Measurements from ENCODE around the gene FBXW11. TPM values are rescaled to one million over a fixed set of nuclear protein-coding genes. Genes with fewer than 3 reads are reported as not detected.

The FBXW11 gene
- total RNA-seq, 2 donors from 2014 or later = 25.9 to 35.5 TPM

- no peaks in the 10 kb centered on the region for H3K36me3 ChIP-seq
- DNase-seq = peak; percentile 32
- H3K9ac ChIP-seq (ENCODE audit: low read depth in 2 of 2, low read length in 2 of 2) = peak overlapping the region; percentile 81 to 96
- H3K4me1 ChIP-seq = peaks cover 20% of the 10 kb centered on the region
- no peaks in the 10 kb centered on the region for H3K9me3 ChIP-seq
- H3K4me3 ChIP-seq = peak overlapping the region; percentile 94
- H3K27ac ChIP-seq = peak overlapping the region; percentile 97
- no peak for TF ChIP-seq CTCF (IDR thresholded peaks at IDR 0.05)
- intact Hi-C loops (cut with DNase I) = no loop called here
- H3K27me3 ChIP-seq = no peaks in the 10 kb centered on the region
These were observed 1.0 kb upstream of the FBXW11 start for GRCh38 chr5:172007175-172008110.

GRCh38 chr5:172005708-172006320, 624 bp downstream of the FBXW11 start:
- Histone ChIP-seq H3K36me3 (no peaks in the 10 kb centered on the region), H3K27me3 (no peaks in the 10 kb centered on the region), H3K4me3 (peak overlapping the region; percentile 94), H3K27ac (peak overlapping the region; percentile 97), H3K9me3 (no peaks in the 10 kb centered on the region), H3K4me1 (peaks cover 26% of the 10 kb centered on the region), H3K9ac (ENCODE audit: low read depth in 2 of 2, low read length in 2 of 2) (peak overlapping the region; percentile 81 to 96)
- intact Hi-C loops (cut with DNase I) = no loop called here
- TF ChIP-seq CTCF (IDR thresholded peaks at IDR 0.05) = no peak
- peak; percentile 50 for DNase-seq

- intact Hi-C loops (cut with DNase I) = no loop called here
- Histone ChIP-seq H3K27ac (peak overlapping the region; percentile 97), H3K4me1 (peaks cover 26% of the 10 kb centered on the region), H3K36me3 (no peaks in the 10 kb centered on the region), H3K9ac (ENCODE audit: low read depth in 2 of 2, low read length in 2 of 2) (peak overlapping the region in 1 of 2 donors; percentile 81), H3K27me3 (no peaks in the 10 kb centered on the region), H3K9me3 (no peaks in the 10 kb centered on the region), H3K4me3 (peak overlapping the region; percentile 94)
- DNase-seq = no peak
- TF ChIP-seq CTCF (IDR thresholded peaks at IDR 0.05) = no peak
These were observed 1.6 kb downstream of the FBXW11 start for GRCh38 chr5:172004824-172005237.

GRCh38 chr5:172003746-172004145, 2.7 kb downstream of the FBXW11 start:
- DNase-seq = no peak

More at GRCh38 chr5:172003746-172004145, 2.7 kb downstream of the FBXW11 start:
- Histone ChIP-seq H3K4me1 (peaks cover 26% of the 10 kb centered on the region), H3K36me3 (no peaks in the 10 kb centered on the region), H3K9me3 (no peaks in the 10 kb centered on the region), H3K4me3 (no peak overlapping the region), H3K9ac (ENCODE audit: low read depth in 2 of 2, low read length in 2 of 2) (no peak overlapping the region), H3K27me3 (no peaks in the 10 kb centered on the region), H3K27ac (no peak overlapping the region)
- intact Hi-C loops (cut with DNase I) = no loop called here
- no peak for TF ChIP-seq CTCF (IDR thresholded peaks at IDR 0.05)

Measured in colonic mucosa (tissue), 4 donors.